Measurements from ENCODE around the gene ITGB8.

DNA sequence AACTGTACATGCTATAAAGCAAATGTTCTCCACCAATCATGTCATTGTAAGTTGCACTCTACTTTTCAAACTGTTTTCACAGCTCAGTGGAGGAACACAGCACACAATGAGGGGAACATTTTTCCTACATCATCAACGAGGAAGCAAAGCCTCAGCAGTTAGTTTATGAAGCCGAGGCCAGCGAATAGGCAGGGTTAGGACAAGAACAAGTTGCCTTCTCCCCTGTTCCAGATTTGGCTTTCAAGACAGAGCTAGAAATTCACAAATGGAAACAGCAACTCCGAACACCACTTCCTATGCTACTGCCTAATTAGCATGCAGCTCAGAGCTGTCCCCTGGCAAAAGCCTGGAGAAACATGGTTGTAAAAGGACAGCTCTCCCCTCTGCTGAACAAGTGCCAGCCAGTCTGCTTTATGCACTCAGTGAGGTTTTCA, 19.8 kb downstream of the ITGB8 start:
- TF ChIP-seq, protein P1, sequence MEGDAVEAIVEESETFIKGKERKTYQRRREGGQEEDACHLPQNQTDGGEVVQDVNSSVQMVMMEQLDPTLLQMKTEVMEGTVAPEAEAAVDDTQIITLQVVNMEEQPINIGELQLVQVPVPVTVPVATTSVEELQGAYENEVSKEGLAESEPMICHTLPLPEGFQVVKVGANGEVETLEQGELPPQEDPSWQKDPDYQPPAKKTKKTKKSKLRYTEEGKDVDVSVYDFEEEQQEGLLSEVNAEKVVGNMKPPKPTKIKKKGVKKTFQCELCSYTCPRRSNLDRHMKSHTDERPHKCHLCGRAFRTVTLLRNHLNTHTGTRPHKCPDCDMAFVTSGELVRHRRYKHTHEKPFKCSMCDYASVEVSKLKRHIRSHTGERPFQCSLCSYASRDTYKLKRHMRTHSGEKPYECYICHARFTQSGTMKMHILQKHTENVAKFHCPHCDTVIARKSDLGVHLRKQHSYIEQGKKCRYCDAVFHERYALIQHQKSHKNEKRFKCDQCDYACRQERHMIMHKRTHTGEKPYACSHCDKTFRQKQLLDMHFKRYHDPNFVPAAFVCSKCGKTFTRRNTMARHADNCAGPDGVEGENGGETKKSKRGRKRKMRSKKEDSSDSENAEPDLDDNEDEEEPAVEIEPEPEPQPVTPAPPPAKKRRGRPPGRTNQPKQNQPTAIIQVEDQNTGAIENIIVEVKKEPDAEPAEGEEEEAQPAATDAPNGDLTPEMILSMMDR (IDR thresholded peaks at IDR 0.05) = no peak
- no peak for TF ChIP-seq ZFX (IDR thresholded peaks at IDR 0.05; ENCODE audit: borderline replicate concordance)

All from 22Rv1 (cell line).